ENCODE measurements around the gene CYP24A1. TPM values are rescaled to one million over a fixed set of nuclear protein-coding genes. Genes with fewer than 3 reads are reported as not detected.
"Not testable (repeated sequence)": the region's sequence is repeated elsewhere in the genome, so short reads cannot be mapped to it uniquely, and the experiment has no call there.

CYP24A1 gene
- total RNA-seq, 1 donor from 2014 or later, result not detected

DNA sequence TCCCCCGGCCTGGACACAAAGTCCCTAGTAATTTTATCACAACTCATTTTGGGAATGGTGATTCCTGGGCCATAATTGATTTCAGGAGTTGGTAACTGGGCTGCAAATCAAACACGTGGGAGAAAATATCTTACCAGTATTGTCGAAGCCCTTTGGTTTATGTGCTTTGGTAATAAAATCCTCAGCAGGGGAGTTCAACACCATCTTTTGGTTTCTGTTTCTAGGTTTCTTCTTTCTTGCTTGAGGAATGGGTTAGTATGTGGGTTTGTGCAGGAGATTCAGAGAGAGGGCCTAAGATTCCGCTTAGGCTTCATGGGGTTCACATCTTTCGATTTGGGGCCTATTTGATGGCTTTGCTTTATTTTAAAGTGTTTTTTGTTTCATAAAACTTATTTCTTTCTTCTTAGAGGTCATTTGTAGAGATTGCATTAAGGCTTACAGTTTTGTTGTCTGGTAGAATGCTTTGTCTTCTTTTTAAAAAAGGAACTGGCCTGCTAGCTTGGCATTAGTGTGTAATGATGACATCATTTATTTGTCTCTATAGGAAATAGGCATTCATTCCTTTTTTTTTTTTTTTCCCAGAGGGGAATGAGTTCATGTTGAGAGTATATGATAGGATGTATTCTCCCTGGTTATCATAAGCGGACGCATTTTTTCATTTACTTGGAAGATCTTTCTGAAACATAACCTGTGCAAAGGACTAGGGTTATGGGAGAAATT lies 45.8 kb downstream of the CYP24A1 start:
- Histone ChIP-seq H3K9me3 (replicated peaks) (peaks cover 7% of the 10 kb centered on the region), H3K4me3 (no peak overlapping the region), H3K27ac (replicated peaks) (no peak overlapping the region), H3K27me3 (ENCODE audit: low read depth) (peaks cover 5% of the 10 kb centered on the region), H3K36me3 (no peaks in the 10 kb centered on the region), H3K4me1 (no peaks in the 10 kb centered on the region)
- intact Hi-C loops (cut with micrococcal nuclease), result no loop called here
- DNase-seq, result no peak
- TF ChIP-seq, protein P1, sequence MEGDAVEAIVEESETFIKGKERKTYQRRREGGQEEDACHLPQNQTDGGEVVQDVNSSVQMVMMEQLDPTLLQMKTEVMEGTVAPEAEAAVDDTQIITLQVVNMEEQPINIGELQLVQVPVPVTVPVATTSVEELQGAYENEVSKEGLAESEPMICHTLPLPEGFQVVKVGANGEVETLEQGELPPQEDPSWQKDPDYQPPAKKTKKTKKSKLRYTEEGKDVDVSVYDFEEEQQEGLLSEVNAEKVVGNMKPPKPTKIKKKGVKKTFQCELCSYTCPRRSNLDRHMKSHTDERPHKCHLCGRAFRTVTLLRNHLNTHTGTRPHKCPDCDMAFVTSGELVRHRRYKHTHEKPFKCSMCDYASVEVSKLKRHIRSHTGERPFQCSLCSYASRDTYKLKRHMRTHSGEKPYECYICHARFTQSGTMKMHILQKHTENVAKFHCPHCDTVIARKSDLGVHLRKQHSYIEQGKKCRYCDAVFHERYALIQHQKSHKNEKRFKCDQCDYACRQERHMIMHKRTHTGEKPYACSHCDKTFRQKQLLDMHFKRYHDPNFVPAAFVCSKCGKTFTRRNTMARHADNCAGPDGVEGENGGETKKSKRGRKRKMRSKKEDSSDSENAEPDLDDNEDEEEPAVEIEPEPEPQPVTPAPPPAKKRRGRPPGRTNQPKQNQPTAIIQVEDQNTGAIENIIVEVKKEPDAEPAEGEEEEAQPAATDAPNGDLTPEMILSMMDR (IDR thresholded peaks at IDR 0.05; ENCODE audit: borderline replicate concordance), result no peak

- TF ChIP-seq, protein P1 (IDR thresholded peaks at IDR 0.05; ENCODE audit: borderline replicate concordance), result no peak
- no peaks in the 10 kb centered on the region for H3K4me1 ChIP-seq
- no peak for DNase-seq
Observed at GRCh38 chr20:54126806-54127655, 46.8 kb downstream of the CYP24A1 start.

DNA sequence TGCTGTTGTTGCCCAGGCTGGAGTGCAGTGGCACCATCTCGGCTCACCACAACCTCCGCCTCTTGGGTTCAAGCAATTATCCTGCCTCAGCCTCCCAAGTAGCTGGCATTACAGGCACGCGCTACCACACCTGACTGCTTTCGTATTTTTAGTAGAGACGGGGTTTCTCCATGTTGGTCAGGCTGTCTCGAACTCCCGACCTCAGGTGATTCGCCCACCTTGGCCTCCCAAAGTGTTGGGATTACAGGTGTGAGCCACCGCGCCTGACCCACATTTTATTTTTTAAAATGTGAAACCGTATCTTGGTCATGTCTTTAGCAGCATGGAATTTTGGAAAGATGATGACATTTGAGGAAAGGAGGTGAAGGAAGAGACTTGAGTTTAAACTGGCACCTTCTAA lies 47.5 kb downstream of the CYP24A1 start:
- DNase-seq; H3K4me1 ChIP-seq; H3K27ac ChIP-seq (replicated peaks); H3K27me3 ChIP-seq (ENCODE audit: low read depth); H3K4me3 ChIP-seq; H3K9me3 ChIP-seq (replicated peaks); H3K36me3 ChIP-seq; intact Hi-C loops (cut with micrococcal nuclease): not testable (repeated sequence)

More at GRCh38 chr20:54126806-54127655, 46.8 kb downstream of the CYP24A1 start:
- intact Hi-C loops (cut with micrococcal nuclease), result no loop called here
- Histone ChIP-seq H3K27me3 (ENCODE audit: low read depth) (peaks cover 5% of the 10 kb centered on the region), H3K36me3 (no peaks in the 10 kb centered on the region), H3K4me3 (no peak overlapping the region), H3K9me3 (replicated peaks) (peaks cover 7% of the 10 kb centered on the region), H3K27ac (replicated peaks) (no peak overlapping the region)

DNA sequence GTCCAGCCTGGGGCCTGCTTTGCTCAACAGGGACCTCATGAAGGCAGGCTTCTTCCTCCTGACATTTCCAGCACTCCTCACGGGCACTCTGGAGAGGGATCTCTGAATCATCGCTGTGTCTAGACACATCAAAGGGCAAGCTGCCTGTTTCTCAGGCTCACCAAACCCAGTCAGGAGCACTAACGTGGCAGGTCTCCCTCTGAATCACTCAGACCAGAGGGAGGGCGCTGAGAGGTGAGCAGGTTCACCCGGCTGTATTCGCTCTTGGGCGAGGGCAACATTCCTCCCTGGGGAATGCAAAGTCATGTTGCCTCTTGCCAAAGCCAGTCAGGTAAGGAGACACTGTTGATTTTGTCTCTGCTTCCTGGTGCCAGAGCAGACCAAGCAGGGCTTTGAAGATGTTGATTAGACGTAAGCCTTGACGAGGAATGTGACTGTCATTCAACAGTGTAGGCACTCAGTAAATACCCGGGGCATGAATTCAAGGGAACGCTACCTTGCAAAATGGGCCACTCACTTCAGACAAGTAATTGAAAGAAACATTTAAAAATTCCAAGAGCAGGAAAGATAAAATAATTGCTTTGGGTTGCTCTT lies 50.1 kb downstream of the CYP24A1 start:
- Histone ChIP-seq H3K4me3 (no peak overlapping the region), H3K27ac (replicated peaks) (no peak overlapping the region), H3K4me1 (no peaks in the 10 kb centered on the region), H3K27me3 (ENCODE audit: low read depth) (no peaks in the 10 kb centered on the region), H3K36me3 (no peaks in the 10 kb centered on the region), H3K9me3 (replicated peaks) (no peaks in the 10 kb centered on the region)
- TF ChIP-seq, protein P1 (IDR thresholded peaks at IDR 0.05; ENCODE audit: borderline replicate concordance), result no peak
- no peak for DNase-seq
- intact Hi-C loops (cut with micrococcal nuclease), result no loop called here

GRCh38 chr20:54122681-54123586 lies 50.9 kb downstream of the CYP24A1 start:
- H3K27ac ChIP-seq (replicated peaks), result no peak overlapping the region
- H3K36me3 ChIP-seq, result no peaks in the 10 kb centered on the region
- TF ChIP-seq, protein P1 (IDR thresholded peaks at IDR 0.05; ENCODE audit: borderline replicate concordance), result no peak
- intact Hi-C loops (cut with micrococcal nuclease), result no loop called here
- DNase-seq, result no peak
- no peaks in the 10 kb centered on the region for H3K9me3 ChIP-seq (replicated peaks)
- H3K27me3 ChIP-seq (ENCODE audit: low read depth), result no peaks in the 10 kb centered on the region
- H3K4me1 ChIP-seq, result no peaks in the 10 kb centered on the region
- H3K4me3 ChIP-seq, result no peak overlapping the region

Measured in left ventricle myocardium inferior (tissue), 1 donor.